GM21786 (cell line): Measurements from ENCODE around the gene BCHE.

ENCODE experiments used
- ATAC-seq: cut with Tn5 transposase; IDR thresholded peaks from one replicate; pipeline ENCODE4 v1.9.1; 2021; ENCODE audit not compliant: unreplicated experiment

The BCHE gene

GRCh38 chr3:165754219-165755007, 82.8 kb downstream of the BCHE start:
- no peak for ATAC-seq

- no peak for ATAC-seq
Observed at GRCh38 chr3:165753560-165753959, 83.7 kb downstream of the BCHE start.

- no peak for ATAC-seq
Observed at GRCh38 chr3:165751637-165752036, 85.6 kb downstream of the BCHE start.

GRCh38 chr3:165749821-165750220, 87.4 kb downstream of the BCHE start:
- ATAC-seq, result no peak

GRCh38 chr3:165749241-165749640, 88.0 kb downstream of the BCHE start:
- no peak for ATAC-seq

- no peak for ATAC-seq
Observed at GRCh38 chr3:165748094-165748493, 89.1 kb downstream of the BCHE start.

GRCh38 chr3:165746874-165747273, 90.3 kb downstream of the BCHE start:
- no peak for ATAC-seq

- no peak for ATAC-seq
Observed at GRCh38 chr3:165744025-165744424, 93.2 kb downstream of the BCHE start.

GRCh38 chr3:165742351-165742750, 94.9 kb downstream of the BCHE start:
- ATAC-seq, result no peak

- no peak for ATAC-seq
Observed at GRCh38 chr3:165729756-165730155, 107.5 kb downstream of the BCHE start.

- ATAC-seq, result no peak
Observed at GRCh38 chr3:165728924-165729323, 108.3 kb downstream of the BCHE start.

- ATAC-seq, result no peak
Observed at GRCh38 chr3:165725296-165725695, 111.9 kb downstream of the BCHE start.
